B cell (primary cell): ENCODE data around the gene BCOR.

Source experiments
- EZH2 ChIP-seq: IDR thresholded peaks from 2 replicates; pipeline ENCODE4 v1.6.1; 2012; ENCODE audit warnings: borderline replicate concordance, low read depth, mild to moderate bottlenecking, moderate library complexity, low read length; ENCODE audit not compliant: insufficient read depth, poor library complexity, severe bottlenecking
- TF ChIP-seq, protein P1 (sequence below): fragments of 200-600 bp; IDR thresholded peaks from one replicate; pipeline ENCODE4 v1.8.0; 2022; ENCODE audit warnings: antibody characterized with exemption, mild to moderate bottlenecking

DNA sequence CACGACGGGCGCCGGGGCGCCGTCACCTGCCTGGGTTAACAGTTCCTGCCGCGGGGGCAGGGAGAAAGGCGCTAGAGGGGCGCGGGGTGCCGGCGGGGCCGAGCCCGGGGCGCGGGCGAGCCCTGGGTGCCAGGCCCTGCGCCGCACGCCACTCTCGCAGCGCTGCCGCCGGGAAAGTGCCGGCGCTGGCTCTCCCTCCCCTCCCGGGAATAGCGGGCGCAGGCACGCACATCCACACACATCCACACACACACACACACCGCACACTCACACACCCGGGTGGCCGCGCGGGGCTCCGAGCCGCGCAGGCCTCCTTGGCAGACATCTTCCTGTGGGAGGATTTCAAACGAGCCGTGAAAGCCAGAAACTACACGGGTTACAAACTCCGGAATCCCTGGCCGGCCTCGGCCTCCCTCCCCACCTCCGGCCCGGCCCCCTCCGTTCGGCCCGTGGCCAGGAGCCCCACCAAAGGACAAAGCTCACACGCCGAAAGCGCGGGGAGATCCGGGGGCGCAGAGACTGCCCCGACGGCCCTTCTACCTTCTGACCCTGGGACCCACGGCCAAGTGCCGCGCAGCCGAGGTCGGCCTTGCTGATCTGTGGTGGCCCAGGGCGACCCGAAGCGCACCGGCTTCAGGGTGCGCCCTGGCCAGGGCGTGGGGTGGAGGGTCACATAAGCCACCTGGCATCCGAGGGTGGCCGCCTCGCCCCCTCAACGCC lies 92.3 kb downstream of the BCOR start:
- TF ChIP-seq, protein P1, sequence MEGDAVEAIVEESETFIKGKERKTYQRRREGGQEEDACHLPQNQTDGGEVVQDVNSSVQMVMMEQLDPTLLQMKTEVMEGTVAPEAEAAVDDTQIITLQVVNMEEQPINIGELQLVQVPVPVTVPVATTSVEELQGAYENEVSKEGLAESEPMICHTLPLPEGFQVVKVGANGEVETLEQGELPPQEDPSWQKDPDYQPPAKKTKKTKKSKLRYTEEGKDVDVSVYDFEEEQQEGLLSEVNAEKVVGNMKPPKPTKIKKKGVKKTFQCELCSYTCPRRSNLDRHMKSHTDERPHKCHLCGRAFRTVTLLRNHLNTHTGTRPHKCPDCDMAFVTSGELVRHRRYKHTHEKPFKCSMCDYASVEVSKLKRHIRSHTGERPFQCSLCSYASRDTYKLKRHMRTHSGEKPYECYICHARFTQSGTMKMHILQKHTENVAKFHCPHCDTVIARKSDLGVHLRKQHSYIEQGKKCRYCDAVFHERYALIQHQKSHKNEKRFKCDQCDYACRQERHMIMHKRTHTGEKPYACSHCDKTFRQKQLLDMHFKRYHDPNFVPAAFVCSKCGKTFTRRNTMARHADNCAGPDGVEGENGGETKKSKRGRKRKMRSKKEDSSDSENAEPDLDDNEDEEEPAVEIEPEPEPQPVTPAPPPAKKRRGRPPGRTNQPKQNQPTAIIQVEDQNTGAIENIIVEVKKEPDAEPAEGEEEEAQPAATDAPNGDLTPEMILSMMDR = no peak
- no peak for TF ChIP-seq EZH2
